NT2/D1 (cell line): ENCODE data around the gene THSD7A.

Experiments used
- SUZ12 ChIP-seq: IDR thresholded peaks from 2 replicates; pipeline ENCODE4 v1.6.1; 2011; ENCODE audit not compliant: insufficient read length, insufficient read depth; ENCODE audit errors: extremely low read depth
- ZNF274 ChIP-seq: IDR thresholded peaks from 2 replicates; pipeline ENCODE4 v1.6.1; 2011; ENCODE audit warnings: mild to moderate bottlenecking, low read depth, low read length

DNA sequence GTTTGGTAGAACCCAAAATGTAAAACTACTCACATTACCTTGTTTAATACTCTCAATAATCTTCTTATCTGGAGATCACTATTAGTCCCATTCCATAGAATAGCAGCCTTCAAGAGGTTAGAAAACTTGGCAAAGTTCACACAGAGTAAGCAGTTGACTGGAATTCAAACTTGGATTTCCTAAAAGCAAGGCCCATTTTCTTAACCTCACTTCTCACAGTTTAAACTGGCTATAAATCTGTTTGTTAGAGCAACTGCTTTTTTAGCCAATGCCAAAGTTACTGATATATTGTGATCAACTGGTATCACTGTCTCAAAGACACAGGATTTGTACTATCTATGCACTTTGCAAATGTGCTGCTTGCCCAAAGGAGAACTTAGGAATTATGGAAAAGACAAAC lies 230.2 kb downstream of the THSD7A start:
- TF ChIP-seq SUZ12 (no peak), ZNF274 (no peak)
